B cell (primary cell): ENCODE results near the gene B4GALT3.

Experiments
- CTCF ChIP-seq: fragments of 200-600 bp; IDR thresholded peaks from one replicate; pipeline ENCODE4 v1.8.0; 2022; ENCODE audit warnings: antibody characterized with exemption, mild to moderate bottlenecking
- EZH2 ChIP-seq: IDR thresholded peaks from 2 replicates; pipeline ENCODE4 v1.6.1; 2012; ENCODE audit warnings: borderline replicate concordance, low read depth, mild to moderate bottlenecking, moderate library complexity, low read length; ENCODE audit not compliant: insufficient read depth, poor library complexity, severe bottlenecking

GRCh38 chr1:161171191-161171590, 6.1 kb downstream of the B4GALT3 start:
- TF ChIP-seq CTCF (no peak), EZH2 (no peak)
